HG03095 (cell line): ENCODE measurements around the gene DGKI.

Experiments
- ATAC-seq: cut with Tn5 transposase; IDR thresholded peaks from one replicate; pipeline ENCODE4 v1.9.1; 2021; ENCODE audit warnings: moderate library complexity; ENCODE audit not compliant: unreplicated experiment

DGKI gene

DNA sequence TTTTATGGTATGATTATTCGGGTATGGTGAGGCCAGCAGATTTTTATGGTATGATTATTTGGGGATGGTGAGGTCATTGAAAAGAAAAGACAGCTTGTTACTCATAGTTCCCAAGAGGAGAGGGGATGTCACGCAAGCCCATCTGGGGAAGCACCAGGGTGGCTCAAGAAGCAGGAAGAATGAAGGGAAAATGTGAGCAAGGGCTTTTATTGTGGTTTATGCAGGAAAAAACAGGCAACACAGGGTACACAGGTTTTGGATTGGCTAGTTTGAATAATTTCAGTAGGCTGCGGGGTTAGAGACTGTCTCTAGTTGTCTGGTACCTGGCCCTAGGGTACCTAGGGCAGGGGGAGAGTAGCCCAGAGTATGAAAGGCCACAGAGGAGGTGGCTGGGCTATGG, 26.8 kb upstream of the DGKI start:
- ATAC-seq: no peak

DNA sequence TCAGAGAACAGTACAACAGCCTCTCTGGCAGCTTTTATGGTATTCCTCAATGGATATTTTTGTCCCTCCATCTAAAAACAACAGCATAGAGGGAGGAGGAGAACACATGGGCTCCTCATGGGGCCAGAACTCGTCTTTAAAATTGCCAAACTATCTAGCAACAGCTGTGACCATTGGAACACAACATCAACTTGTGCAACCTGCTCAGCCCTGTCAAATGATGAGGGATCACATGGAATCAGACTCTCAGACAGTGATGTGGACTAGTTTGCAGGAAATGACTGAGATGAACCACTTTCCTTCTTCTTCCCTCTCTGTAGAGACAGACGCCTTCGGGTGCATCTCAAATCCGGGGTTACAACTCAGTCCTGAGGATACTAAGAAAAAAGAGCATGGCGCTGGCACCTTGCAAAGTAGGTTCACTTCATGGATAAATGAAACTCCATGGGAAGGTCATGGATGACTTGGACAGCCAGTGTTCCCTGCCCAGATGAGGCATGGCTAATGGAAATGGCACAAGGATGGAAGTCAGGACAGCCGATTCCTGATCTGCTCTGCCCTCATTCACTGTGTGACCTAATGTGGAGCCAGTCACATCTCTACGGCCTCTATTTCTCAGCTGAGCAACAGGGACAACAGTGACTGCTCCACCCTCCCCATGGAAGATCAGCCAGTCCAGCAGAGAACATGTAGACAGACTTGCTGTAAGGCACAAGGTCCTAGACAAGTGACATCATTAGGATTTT, 24.6 kb upstream of the DGKI start:
- no peak for ATAC-seq

DNA sequence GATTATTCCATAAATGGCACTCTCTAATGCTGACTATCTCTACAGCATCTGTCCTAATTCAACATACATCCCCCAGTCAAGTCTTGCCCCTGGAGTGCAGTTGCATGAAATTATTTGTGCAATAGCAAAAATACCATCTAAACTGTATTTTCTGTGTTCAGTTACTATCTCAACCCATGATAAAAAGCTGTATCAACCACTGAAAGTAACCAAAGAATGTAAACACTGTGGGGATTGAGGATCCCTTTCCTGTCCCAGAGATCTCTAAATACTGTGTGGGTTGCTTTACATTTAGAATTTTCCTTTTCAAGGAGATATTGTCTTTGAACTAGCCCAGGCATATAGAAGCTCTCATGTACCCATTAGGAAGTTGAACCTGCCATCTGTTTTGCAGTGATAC, 23.9 kb upstream of the DGKI start:
- no peak for ATAC-seq

DNA sequence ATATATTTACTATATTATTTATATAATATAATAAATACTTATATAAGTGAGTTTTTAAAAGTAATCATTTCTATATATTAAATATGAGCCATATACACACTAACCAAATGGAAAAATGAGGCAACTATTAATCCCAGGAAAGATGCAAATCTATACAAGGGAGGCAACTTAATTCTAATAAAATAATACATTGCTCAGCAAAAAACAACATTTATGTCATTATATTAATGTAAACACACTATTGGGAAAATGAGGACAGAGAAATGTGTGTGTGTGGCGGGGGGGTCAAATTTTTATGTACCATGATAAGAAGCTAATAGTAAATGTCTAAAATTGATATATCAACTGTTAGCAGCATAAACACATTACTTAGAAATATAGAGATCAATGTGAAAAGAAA, 23.3 kb upstream of the DGKI start:
- no peak for ATAC-seq

DNA sequence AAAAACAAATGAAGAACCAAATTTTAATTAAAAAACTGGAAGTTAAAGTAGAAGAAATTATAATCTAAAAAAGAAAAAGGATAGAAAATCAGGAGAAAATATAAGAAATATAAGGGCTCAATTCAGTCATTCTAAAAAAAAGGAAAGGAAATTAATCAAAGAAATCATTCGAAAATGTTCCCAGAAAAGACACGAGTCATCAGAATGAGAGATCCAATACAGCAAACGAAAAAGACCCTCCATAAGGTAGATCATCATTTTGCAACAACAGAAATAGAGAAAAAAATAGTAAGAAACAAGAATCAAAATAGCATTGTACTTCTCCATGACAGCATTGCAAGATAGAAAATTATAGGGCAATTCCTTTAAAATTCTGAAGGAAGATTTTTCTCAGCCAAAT, 22.5 kb upstream of the DGKI start:
- ATAC-seq: no peak

DNA sequence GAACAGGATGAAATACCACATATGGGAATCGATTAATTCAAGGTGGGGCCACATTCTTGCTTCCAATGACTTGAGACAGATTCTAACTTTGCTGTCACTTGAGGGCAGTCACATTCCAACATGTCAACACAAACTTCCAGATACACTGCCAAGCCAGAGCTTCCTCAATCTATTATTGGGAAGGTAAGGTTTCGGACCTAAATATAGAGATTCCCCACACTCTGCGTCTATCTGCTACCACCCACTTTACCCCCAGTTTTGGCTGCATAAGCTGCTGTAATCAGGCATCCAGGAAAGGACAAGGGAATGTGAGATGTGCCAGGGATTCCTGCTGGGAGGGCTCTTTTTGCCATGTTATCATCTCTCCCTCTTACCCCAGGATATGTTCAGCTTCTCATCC, 20.5 kb upstream of the DGKI start:
- no peak for ATAC-seq

DNA sequence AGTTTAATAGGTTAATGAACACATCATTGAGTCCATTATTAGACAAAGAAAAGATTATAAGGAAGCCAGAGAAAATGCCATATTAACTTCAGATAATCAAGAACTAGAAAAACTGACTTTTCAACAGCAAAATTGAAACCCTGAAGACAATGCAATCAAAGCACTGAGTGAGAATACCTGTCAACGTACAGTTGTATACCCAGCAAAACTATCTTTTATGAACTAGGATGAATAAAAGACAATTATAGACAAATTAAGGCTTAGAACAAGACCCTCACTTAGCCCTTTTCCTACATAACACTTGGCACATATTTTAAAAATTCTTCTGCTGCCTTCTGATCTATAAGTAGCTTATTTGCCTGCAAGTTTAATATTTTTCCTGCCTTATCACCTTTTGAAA, 19.0 kb upstream of the DGKI start:
- ATAC-seq: no peak

DNA sequence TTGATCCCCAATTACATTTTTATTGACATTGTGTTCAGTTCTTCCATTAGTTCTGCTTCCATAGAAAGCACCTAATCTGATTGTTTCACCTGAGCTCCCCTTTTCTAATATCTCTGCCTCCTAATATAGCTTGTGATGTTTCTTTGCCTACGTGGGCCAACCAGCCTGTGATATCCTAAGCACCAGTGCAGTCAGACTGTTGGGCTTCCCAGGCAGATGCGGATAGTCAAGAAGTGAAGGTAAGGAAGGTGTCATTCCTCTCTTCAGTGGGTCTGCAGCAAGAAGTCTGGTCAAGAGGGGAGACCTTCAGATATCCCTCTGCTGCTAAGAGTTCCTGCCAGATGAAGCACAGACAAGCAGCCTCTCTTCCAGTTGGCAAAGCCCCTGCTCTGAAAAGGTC, 16.2 kb upstream of the DGKI start:
- ATAC-seq: no peak

DNA sequence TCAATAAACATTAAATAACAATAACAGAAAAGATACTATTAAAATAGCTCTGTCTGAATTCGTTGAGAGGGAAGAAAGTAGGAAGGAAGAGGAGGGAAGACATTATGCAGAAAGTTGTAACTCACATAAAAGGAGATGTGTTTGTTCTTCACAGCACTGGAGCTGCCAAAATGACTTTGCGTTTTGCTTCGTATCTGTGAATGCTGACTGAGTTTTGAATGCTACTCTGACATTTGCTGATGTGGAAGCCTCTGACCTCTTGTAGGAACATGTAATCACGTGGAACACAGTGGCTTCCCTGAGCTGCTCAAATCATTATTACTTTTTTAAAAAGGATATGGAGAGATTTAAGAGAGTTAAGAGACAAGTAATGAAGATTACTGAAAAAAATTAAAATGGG, 15.6 kb upstream of the DGKI start:
- no peak for ATAC-seq

DNA sequence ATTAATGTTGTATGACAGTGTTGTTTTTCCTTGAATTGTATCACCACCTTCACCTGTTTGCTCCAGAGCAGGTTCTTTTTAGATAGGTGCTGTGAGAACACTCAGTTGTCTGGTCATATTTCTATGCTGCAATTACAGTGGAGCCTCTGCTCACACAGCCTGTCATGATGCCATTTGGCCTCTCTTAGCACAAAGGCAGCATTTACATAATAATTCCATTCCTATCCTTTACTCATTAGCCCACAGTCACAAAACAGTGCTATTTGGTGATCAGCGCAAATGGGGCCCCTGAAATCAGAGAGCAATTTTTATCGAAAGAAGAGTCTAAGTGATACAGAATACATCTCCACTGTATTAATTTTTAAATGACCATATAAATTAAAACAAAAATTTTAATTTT, 13.8 kb upstream of the DGKI start:
- no peak for ATAC-seq

DNA sequence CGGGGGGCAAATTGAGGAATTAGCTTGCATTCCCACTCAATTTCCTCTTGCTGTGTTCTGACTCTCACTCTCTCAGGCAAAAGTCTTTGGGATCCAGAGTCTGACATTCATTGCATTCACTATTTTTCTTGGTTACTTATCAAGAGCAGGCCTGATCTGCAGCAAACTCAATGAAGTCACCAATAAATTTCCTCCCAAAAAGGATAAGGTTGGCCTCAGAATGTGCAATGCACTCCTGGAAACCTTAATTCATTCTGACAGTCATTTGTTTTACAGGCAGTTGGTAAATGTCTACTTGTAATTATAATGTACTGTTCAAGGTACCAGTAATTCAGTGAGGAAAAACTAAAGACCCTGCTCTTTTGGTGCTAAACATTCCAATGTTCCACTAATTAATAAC, 6.3 kb upstream of the DGKI start:
- no peak for ATAC-seq

DNA sequence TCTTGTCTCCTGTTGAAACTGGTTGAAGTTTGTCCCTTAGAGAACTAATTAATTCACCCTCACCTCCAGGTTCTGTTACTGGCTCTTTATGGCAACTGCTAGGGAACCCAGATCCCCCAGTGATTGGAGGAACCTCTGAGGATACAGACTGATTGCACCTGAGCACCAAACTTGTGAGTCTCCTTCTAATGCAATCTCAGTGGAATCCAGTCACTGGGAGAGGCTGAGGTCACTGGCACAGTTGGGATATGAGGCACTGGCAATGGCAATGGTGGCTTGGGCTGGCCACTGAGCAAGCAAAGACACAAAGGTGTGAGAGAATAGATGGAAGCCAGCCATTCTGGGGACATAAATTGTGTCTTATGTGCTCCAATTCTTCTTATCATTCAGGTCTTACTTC, 5.3 kb upstream of the DGKI start:
- no peak for ATAC-seq

DNA sequence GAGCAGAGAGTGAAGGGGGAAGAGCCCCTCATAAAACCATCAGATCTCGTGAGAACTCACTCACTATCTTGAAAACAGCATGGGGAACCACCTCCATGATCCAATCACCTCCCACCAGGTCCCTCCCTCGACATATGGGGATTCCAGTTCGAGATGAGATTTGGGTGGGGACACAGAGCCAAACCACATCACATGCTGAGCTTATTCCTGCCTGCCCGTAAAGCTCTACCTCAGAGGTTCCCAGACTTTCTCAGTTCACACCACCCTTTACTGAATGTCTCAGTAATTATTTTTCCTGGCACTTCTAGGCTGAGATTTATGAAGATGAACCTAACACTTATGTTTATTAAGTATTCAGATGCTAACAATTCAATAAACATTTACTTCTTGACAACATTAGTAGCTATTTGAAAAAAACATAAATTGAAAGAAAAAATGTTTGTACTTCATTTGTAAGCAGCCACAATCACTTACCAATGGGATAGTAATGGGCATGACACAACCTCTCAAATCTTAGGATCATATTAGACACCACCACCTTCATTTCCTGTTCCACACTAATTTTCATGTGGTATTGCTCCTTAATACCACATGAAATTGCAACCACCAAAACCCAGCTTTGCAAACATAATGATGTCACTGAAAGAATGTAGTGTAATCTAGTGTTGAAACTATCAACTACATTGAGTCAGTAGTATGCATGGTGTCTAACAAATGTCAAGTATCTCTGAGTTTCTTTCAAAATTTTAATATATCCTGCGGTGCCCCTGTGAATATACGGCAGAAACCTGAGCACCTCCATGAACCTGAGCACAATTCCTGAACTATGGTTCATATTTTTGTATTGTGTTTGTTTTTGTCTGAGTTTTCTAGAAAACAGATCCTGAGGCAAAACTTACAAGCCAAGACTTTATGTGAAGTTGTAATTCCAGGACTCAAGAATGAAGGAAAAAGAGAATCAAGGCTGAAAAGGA, 4.5 kb upstream of the DGKI start:
- no peak for ATAC-seq

DNA sequence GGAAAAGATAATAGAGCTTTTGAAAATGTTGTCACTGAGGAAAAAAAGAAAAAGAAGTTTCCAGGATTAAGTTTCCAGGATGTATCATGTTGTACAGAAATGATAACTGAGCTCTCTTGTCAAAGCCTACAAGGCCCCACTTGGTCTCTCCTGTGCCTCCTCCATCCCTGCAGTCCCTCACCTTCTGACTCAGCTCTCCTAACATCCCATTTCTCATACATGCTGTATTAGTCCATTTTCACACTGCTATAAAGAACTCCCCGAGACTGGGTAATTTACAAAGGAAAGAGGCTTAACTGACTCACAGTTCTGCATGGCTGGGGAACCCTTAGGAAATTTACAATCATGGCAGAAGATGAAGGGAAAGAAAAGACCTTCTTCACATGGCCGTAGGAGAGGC, 3.8 kb upstream of the DGKI start:
- ATAC-seq: no peak

DNA sequence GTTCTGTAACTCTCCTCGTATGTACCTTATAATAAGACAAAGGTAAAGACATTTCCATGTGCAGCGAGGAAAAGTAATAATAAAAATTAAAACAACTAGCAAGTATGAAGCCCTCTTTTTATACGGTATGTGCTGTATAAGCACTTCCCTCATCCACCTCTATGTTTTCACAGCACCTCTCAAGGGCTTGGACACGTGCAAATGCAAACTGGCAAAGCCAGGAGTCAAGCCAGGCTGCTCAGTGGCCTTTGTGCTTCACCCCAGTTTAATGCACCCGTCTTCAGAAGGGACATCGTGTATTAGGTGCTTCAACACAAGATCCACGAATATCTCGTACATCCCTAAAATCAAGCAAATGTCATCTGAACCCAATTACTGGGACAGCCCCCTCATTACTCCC, 1.3 kb upstream of the DGKI start:
- no peak for ATAC-seq

DNA sequence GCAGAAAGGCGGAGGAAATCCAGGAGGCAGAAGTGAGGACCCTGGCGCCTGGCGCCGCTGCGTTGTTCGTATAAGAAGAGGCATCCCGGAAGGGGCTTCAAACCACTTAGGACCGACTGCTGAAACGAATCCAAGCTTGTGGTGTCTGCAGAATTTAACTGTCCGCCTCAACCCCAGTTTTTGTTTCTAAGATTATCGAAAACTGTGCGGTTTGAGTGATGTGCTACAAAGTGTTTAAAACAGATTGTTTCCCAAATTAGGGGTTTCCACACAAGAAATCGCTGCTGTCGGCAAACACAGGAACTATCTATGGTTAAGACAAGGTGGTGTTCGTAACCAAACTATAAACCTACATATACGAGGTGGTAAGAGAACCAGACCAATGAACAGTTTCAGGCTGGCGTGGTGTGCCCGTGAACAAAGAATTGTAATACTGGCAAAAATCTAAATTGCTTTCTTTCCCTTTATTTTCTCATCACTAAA, 835 bp upstream of the DGKI start:
- ATAC-seq: no peak

DNA sequence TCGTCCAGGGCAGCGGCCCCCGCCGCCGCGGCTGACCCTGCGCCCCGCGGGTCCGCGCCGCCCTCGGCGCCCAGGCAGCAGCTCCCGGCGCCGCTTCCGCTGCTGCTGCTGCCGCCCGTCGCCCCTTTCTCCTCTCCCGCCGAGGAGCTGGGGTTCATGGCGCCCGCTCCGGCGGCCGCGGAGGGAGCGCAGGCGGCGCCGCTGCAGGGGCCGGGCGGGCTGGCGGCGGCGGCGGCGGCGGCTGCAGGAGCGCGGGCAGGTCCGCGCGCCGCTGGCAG, 286 bp downstream of the DGKI start:
- no peak for ATAC-seq

DNA sequence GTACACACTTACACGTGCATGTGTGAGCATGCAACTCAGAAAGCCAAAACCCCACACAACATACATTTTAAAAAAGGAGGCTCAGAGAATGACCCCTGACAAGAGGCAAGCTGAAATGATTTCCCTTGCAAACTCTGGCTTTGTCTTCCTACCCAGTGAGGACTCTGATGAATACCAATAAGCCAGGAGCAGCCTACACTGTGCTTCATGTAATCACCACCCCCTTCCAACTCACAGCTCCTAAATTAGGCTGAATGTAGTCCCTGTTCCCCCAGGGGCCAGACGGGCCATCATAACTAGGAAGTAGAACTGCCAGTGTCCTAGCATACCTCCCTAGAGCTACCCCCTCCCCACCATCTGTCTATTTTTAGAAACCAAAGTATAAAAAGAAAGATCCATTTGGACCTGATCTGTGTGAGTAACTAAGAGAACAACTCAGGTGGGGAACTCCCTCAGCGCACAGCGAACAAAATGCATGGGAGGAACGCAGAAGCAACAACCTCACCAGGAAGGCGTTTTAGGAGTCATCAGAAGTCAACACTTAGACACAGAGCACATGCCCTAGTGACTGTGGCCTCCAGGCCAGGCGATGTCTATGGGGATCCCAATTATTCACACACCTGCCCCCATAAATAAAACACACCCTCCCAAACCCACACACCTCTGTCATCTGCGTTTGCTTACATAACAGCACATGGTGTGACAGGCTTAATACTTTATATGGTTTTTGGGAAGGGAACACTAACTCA, 1.9 kb downstream of the DGKI start:
- no peak for ATAC-seq

DNA sequence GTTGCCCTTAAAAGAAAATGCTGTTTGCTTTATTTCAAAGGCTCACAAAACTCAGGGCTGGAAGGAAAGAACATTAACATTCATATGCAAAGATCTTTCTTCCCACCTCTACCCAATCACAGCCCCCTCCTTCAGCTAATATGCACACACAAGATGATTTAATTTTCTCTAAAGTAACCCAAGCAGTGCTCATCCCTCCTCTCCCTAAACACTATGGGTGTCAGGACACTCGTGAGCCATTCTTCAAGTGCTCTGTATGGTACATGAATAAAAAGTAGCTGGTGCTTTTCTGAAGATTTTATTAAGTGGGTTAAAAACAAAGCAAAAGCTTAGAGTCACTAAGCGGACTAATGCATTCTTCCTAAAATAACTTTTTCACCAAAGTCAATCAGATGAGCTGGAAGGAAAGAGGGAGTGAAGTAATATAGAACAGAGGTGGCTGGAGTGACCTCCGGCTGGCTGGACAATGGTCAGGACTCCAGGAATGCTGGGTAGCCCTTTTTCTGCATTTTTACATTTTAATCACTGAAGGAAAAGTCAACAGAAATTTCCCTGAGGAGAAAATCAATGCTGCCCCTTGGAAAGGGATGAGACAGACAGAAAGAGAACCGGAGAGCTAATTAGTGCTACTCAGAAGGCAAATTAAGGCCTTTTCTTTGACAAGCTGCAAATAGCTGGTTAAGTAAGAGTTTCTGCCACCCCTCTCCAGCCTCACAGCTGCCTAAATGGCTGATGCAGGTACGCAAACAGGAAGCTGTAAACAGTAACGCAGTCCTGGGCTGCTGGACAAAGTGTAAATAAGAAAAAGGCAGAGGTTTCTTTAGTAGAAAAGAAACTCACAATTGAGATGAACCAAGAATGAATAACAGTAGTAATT, 6.6 kb downstream of the DGKI start:
- ATAC-seq: no peak

DNA sequence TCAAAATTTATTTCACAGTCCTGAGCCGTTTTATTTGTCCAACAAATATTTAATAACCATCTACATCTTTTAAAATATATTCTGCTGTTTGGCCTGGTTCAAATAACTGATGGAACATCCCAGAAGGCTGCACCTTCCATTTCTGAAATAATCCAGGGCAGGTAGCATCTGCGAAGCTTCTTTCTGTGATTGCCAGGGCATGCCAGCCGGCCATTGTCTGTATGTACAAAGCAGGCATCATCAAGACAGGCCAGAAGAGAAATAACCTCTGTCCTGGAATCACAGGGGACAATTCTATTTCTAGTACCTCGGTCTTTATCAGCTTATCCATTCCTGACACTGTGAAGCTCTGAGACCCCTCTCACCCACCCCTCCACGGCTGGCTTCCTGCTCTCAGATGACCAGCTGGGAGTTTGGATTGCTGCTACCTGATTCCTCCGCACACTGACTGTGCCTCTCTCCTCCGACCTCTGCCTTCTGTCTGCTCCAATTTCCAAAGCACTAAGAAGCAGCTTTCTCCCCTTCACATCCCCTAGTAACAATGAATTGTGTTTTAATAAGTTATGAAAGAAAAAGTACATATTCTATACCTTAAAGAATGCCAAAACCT, 8.0 kb downstream of the DGKI start:
- no peak for ATAC-seq
